K562 (cell line): ENCODE measurements around the gene CRYBG2. TPM values are rescaled to one million over a fixed set of nuclear protein-coding genes. Genes with fewer than 3 reads are reported as not detected.

Experiments
- CC2D1A ChIP-seq: fragments of 450-650 bp; IDR thresholded peaks from 2 replicates; pipeline ENCODE4 v1.6.1; 2017; ENCODE audit warnings: mild to moderate bottlenecking
- DIDO1 ChIP-seq: fragments of 450-650 bp; IDR thresholded peaks from 2 replicates; pipeline ENCODE4 v1.6.1; 2016; ENCODE audit warnings: low read depth, missing biosample characterization, missing genetic modification characterization
- FOXA3 ChIP-seq, 2 experiments: fragments of 450-650 bp in 1 of 2; sonication (generic) in 1 of 2; formaldehyde crosslinking; IDR thresholded peaks in 1 of 2; conservative IDR thresholded peaks in 1 of 2; 2 replicates each; pipeline versions ENCODE4 v1.4.0 to v1.8.0; 2020 to 2022; ENCODE audit warnings: mild to moderate bottlenecking in 2 of 2, missing genetic modification reagents in 1 of 2
- KAT2B ChIP-seq: IDR thresholded peaks from one replicate; pipeline ENCODE4 v1.6.1; 2012; ENCODE audit warnings: low read depth, mild to moderate bottlenecking, control low read depth, inconsistent platforms, low read length, moderate library complexity
- LEF1 ChIP-seq: fragments of 450-650 bp; IDR thresholded peaks from 2 replicates; pipeline ENCODE4 v1.6.1; 2016; ENCODE audit warnings: mild to moderate bottlenecking
- MITF ChIP-seq: IDR thresholded peaks from 2 replicates; pipeline ENCODE4 v1.6.1; 2014; ENCODE audit warnings: antibody characterized with exemption
- NFE2 ChIP-seq: IDR thresholded peaks from 2 replicates; pipeline ENCODE4 v1.6.1; 2014; ENCODE audit warnings: antibody characterized with exemption, low read depth
- NUFIP1 ChIP-seq: fragments of 450-650 bp; IDR thresholded peaks from 2 replicates; pipeline ENCODE4 v1.6.1; 2018; ENCODE audit not compliant: partially characterized antibody
- PCBP1 ChIP-seq: fragments of 200-400 bp; formaldehyde crosslinking; IDR thresholded peaks from 2 replicates; pipeline ENCODE4 v1.6.1; 2018; ENCODE audit warnings: mild to moderate bottlenecking, low read depth, low read length; ENCODE audit not compliant: poor library complexity, severe bottlenecking
- POLR2B ChIP-seq: fragments of 450-650 bp; IDR thresholded peaks from 2 replicates; pipeline ENCODE4 v1.6.1; 2018; ENCODE audit warnings: low read depth; ENCODE audit not compliant: partially characterized antibody
- RAD51 ChIP-seq: fragments of 450-650 bp; IDR thresholded peaks from 2 replicates; pipeline ENCODE4 v1.7.1; 2016; ENCODE audit warnings: low read depth, mild to moderate bottlenecking, borderline replicate concordance
- SMAD2 ChIP-seq: fragments of 150-350 bp; IDR thresholded peaks from 2 replicates; pipeline ENCODE4 v1.6.1; 2014; ENCODE audit warnings: low read depth, mild to moderate bottlenecking, low read length
- TSHZ1 ChIP-seq: fragments of 250-450 bp; sonication (Bioruptor Pico); IDR thresholded peaks from 2 replicates; pipeline ENCODE4 v1.4.0; 2020; ENCODE audit warnings: mild to moderate bottlenecking, moderate library complexity
- U2AF1 ChIP-seq: fragments of 200-400 bp; formaldehyde crosslinking; optimal IDR thresholded peaks from 2 replicates; pipeline ENCODE3; 2017; ENCODE audit warnings: mild to moderate bottlenecking, low read depth, low read length, moderate library complexity
- ZBED1 ChIP-seq: IDR thresholded peaks from 2 replicates; pipeline ENCODE4 v1.6.1; 2014
- ZNF280A ChIP-seq: fragments of 450-650 bp; IDR thresholded peaks from 2 replicates; pipeline ENCODE4 v1.6.1; 2018; ENCODE audit warnings: mild to moderate bottlenecking, low read depth; ENCODE audit not compliant: partially characterized antibody
- polyA plus RNA-seq, 8 experiments: library from polyadenylated mRNA; depleted of rRNA in 4 of 8; stranded (reverse) in 5 of 8; unstranded in 3 of 8; fragments of >200 nt; fragmentation: Nextera tagmentation in 2 of 8; fragmentation: Illumina TruSeq in 1 of 8; extraction: Ambion mirVana in 2 of 8; extraction: Trizol in 1 of 8; gene quantifications; 2 replicates each; pipeline versions ENCODE4 v1.2.1 to v1.2.3, GENCODE V29; 2011 to 2014; ENCODE audit warnings: inconsistent platforms in 1 of 8, missing spikeins in 1 of 8
- total RNA-seq, 7 experiments: library from RNA; depleted of rRNA in 6 of 7; stranded (reverse); fragments of >200 nt in 6 of 7; fragmentation: Illumina TruSeq in 2 of 7; extraction: Trizol in 2 of 7; gene quantifications; 2 replicates each; pipeline versions ENCODE4 v1.2.1 to v1.2.3, GENCODE V29; 2011 to 2021; ENCODE audit warnings: low replicate concordance in 1 of 7
- TF ChIP-seq, protein P1 (sequence below): fragments of 450-650 bp; conservative IDR thresholded peaks from 2 replicates; pipeline ENCODE4 v1.6.1; 2016; ENCODE audit warnings: missing genetic modification characterization, low read depth, mild to moderate bottlenecking, control low read depth, missing compliant biosample characterization
- TF ChIP-seq, protein P2 (sequence below), 2 experiments: fragments of 200-800 bp in 1 of 2; sonication (Bioruptor generic) in 1 of 2; sonication (generic) in 1 of 2; formaldehyde crosslinking in 1 of 2; IDR thresholded peaks in 1 of 2; conservative IDR thresholded peaks in 1 of 2; 2 replicates each; pipeline versions ENCODE4 v1.5.0 to v1.6.1; 2016 to 2020; ENCODE audit warnings: missing compliant biosample characterization in 1 of 2, missing genetic modification characterization in 1 of 2, missing genetic modification reagents in 1 of 2

CRYBG2 gene
- total and polyA plus RNA-seq, 9 of the 15 experiments (the other 6 are each of a cell fraction or from before 2014, with no cell fraction given), result 0.39 to 8.5 (median 3.7) TPM

- TF ChIP-seq, protein P1, sequence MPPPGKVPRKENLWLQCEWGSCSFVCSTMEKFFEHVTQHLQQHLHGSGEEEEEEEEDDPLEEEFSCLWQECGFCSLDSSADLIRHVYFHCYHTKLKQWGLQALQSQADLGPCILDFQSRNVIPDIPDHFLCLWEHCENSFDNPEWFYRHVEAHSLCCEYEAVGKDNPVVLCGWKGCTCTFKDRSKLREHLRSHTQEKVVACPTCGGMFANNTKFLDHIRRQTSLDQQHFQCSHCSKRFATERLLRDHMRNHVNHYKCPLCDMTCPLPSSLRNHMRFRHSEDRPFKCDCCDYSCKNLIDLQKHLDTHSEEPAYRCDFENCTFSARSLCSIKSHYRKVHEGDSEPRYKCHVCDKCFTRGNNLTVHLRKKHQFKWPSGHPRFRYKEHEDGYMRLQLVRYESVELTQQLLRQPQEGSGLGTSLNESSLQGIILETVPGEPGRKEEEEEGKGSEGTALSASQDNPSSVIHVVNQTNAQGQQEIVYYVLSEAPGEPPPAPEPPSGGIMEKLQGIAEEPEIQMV (tag), result no peak
- 0 out of 2 replicates have a peak, but pooled peaks have one; percentile 30 for TF ChIP-seq MITF
- TF ChIP-seq POLR2B, result no peak
- no peak for TF ChIP-seq SMAD2
- TF ChIP-seq ZNF280A, result no peak
- no peak for TF ChIP-seq KAT2B
- TF ChIP-seq PCBP1, result no peak
- TF ChIP-seq, protein P2, sequence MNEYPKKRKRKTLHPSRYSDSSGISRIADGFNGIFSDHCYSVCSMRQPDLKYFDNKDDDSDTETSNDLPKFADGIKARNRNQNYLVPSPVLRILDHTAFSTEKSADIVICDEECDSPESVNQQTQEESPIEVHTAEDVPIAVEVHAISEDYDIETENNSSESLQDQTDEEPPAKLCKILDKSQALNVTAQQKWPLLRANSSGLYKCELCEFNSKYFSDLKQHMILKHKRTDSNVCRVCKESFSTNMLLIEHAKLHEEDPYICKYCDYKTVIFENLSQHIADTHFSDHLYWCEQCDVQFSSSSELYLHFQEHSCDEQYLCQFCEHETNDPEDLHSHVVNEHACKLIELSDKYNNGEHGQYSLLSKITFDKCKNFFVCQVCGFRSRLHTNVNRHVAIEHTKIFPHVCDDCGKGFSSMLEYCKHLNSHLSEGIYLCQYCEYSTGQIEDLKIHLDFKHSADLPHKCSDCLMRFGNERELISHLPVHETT (CRISPR knock-in tag; conservative IDR thresholded peaks at IDR 0.05 in 1 of 2, IDR thresholded peaks at IDR 0.05 in 1 of 2), result peak in 1 of 2 experiments; percentile 83; a peak in 2 of 4 replicates
- TF ChIP-seq FOXA3 (CRISPR knock-in tag; conservative IDR thresholded peaks at IDR 0.05 in 1 of 2, IDR thresholded peaks at IDR 0.05 in 1 of 2), result no peak
- TF ChIP-seq CC2D1A, result peak; percentile 91; the same call in 1 of the 2 replicates
- no peak for TF ChIP-seq NUFIP1
- peak; percentile 51; the same call in 1 of the 2 replicates for TF ChIP-seq RAD51
- TF ChIP-seq DIDO1 (tag), result no peak
- no peak for TF ChIP-seq ZBED1
- peak; percentile 32; the same call in 1 of the 2 replicates for TF ChIP-seq NFE2
- no peak for TF ChIP-seq U2AF1
- no peak for TF ChIP-seq TSHZ1 (CRISPR knock-in tag)
- TF ChIP-seq LEF1, result peak; percentile 82
Observed at GRCh38 chr1:26287033-26287711, 66.8 kb downstream of the CRYBG2 start (continued).
